ENCODE results near the gene DNAAF8. TPM values are rescaled to one million over a fixed set of nuclear protein-coding genes. Genes with fewer than 3 reads are reported as not detected.

Gene DNAAF8
- polyA plus RNA-seq, 1 of the 3 experiments (the other 2 are of a cell fraction) = 3.1 TPM

DNA sequence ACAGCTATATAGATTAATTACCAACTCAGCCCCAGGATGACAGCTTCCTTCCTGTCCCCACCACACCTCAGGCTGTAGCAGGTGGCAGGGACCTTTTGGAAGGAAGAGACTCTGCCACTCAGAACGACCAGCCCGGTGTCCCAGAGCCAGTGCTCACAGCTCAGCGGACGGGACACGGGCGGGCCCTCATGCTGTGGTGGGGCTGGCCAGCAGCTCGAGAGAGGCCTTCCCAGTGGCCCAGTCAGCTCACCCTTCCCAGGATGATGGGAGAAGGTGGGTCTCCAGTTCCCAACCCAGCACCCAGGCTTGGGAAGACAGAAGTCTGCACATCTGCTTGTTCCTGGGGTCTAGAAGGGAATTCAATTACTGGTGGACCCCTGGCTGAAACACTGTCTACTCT, 30.4 kb upstream of the DNAAF8 start:
- ChIA-PET POLR2A (no interaction called here), CTCF (no interaction called here)
- H4K20me1 ChIP-seq (ENCODE audit: insufficient read depth) = no peaks in the 10 kb centered on the region
- peak; percentile 9 for DNase-seq
- H3K27ac ChIP-seq (ENCODE audit: low read depth in 2 of 2, low read length in 1 of 2) = no peak overlapping the region
- no peaks in the 10 kb centered on the region for H3K27me3 ChIP-seq (ENCODE audit: insufficient read depth)
- H3K4me1 ChIP-seq (ENCODE audit: control insufficient read depth in 1 of 2, insufficient read depth in 2 of 2, low read depth in 1 of 2, low read length in 1 of 2) = no peaks in the 10 kb centered on the region
- no peak overlapping the region for H3K9ac ChIP-seq
- TF ChIP-seq, protein P1, sequence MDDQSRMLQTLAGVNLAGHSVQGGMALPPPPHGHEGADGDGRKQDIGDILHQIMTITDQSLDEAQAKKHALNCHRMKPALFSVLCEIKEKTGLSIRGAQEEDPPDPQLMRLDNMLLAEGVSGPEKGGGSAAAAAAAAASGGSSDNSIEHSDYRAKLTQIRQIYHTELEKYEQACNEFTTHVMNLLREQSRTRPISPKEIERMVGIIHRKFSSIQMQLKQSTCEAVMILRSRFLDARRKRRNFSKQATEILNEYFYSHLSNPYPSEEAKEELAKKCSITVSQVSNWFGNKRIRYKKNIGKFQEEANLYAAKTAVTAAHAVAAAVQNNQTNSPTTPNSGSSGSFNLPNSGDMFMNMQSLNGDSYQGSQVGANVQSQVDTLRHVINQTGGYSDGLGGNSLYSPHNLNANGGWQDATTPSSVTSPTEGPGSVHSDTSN (IDR thresholded peaks at IDR 0.05) = no peak
- no peak for TF ChIP-seq TAF1 (IDR thresholded peaks at IDR 0.05; ENCODE audit: borderline replicate concordance, low read depth, low read length)
- TF ChIP-seq, protein P2, sequence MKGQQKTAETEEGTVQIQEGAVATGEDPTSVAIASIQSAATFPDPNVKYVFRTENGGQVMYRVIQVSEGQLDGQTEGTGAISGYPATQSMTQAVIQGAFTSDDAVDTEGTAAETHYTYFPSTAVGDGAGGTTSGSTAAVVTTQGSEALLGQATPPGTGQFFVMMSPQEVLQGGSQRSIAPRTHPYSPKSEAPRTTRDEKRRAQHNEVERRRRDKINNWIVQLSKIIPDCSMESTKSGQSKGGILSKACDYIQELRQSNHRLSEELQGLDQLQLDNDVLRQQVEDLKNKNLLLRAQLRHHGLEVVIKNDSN (IDR thresholded peaks at IDR 0.05; ENCODE audit: borderline replicate concordance, low read depth) = no peak
- no peak for TF ChIP-seq FOXM1 (IDR thresholded peaks at IDR 0.05; ENCODE audit: low read depth)
- TF ChIP-seq, protein P3, sequence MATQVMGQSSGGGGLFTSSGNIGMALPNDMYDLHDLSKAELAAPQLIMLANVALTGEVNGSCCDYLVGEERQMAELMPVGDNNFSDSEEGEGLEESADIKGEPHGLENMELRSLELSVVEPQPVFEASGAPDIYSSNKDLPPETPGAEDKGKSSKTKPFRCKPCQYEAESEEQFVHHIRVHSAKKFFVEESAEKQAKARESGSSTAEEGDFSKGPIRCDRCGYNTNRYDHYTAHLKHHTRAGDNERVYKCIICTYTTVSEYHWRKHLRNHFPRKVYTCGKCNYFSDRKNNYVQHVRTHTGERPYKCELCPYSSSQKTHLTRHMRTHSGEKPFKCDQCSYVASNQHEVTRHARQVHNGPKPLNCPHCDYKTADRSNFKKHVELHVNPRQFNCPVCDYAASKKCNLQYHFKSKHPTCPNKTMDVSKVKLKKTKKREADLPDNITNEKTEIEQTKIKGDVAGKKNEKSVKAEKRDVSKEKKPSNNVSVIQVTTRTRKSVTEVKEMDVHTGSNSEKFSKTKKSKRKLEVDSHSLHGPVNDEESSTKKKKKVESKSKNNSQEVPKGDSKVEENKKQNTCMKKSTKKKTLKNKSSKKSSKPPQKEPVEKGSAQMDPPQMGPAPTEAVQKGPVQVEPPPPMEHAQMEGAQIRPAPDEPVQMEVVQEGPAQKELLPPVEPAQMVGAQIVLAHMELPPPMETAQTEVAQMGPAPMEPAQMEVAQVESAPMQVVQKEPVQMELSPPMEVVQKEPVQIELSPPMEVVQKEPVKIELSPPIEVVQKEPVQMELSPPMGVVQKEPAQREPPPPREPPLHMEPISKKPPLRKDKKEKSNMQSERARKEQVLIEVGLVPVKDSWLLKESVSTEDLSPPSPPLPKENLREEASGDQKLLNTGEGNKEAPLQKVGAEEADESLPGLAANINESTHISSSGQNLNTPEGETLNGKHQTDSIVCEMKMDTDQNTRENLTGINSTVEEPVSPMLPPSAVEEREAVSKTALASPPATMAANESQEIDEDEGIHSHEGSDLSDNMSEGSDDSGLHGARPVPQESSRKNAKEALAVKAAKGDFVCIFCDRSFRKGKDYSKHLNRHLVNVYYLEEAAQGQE (IDR thresholded peaks at IDR 0.05; ENCODE audit: low read depth, low read length) = no peak
- no peak for TF ChIP-seq YY1 (IDR thresholded peaks at IDR 0.05; ENCODE audit: low read depth)
- TF ChIP-seq RFX5 (IDR thresholded peaks at IDR 0.05; ENCODE audit: low read length) = no peak
- TF ChIP-seq FOSL2 (IDR thresholded peaks at IDR 0.05; ENCODE audit: borderline replicate concordance, low read depth) = no peak
- no peak for TF ChIP-seq GABPA (IDR thresholded peaks at IDR 0.05; ENCODE audit: low read depth)
- no peak for TF ChIP-seq RAD21 (IDR thresholded peaks at IDR 0.05; ENCODE audit: low read length)
- no peak for TF ChIP-seq SIN3A (IDR thresholded peaks at IDR 0.05; ENCODE audit: borderline replicate concordance, low read depth, low read length)
- no peak for TF ChIP-seq SMC3 (IDR thresholded peaks at IDR 0.05; ENCODE audit: low read depth, low read length)
- TF ChIP-seq, protein P4, sequence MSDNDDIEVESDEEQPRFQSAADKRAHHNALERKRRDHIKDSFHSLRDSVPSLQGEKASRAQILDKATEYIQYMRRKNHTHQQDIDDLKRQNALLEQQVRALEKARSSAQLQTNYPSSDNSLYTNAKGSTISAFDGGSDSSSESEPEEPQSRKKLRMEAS (IDR thresholded peaks at IDR 0.05; ENCODE audit: low read depth) = no peak
- no peak for TF ChIP-seq EZH2phosphoT487 (IDR thresholded peaks at IDR 0.05; ENCODE audit: borderline replicate concordance, low read depth)
- no peak overlapping the region for H3K4me3 ChIP-seq (ENCODE audit: low read depth in 2 of 2, low read length in 1 of 2)
- H3K4me2 ChIP-seq = no peak overlapping the region
- H3K79me2 ChIP-seq (ENCODE audit: insufficient read depth) = peaks cover 21% of the 10 kb centered on the region
- no peak overlapping the region for H2AFZ ChIP-seq (ENCODE audit: low read depth)
- no peaks in the 10 kb centered on the region for H3F3A ChIP-seq (replicated peaks; ENCODE audit: insufficient read depth)
- WGBS (ENCODE audit: low lambda C conversion rate) = no CpG with 5 or more reads among the region's 7 CpGs
- peaks cover 14 to 58% of the 10 kb centered on the region in 2 experiments for H3K36me3 ChIP-seq (replicated peaks in 1 of 2; ENCODE audit: control insufficient read depth in 1 of 2, insufficient read depth in 2 of 2, low read length in 1 of 2)
- H3K9me2 ChIP-seq = no peaks in the 10 kb centered on the region
- no peaks in the 10 kb centered on the region for H3K9me3 ChIP-seq

Data from SK-N-SH (cell line).